Fibroblast of the aortic adventitia (primary cell): ENCODE data around the gene CHURC1. TPM values are rescaled to one million over a fixed set of nuclear protein-coding genes. Genes with fewer than 3 reads are reported as not detected.

ENCODE experiments used
- DNase-seq: peaks from one replicate; pipeline ENCODE4 v3.0.0-alpha.2; 2010; ENCODE audit warnings: low read depth
- H3K4me3 ChIP-seq: 2 replicates; pipeline ENCODE4 v1.5.1; 2011; ENCODE audit warnings: low read depth, mild to moderate bottlenecking, control low read depth, low read length, moderate library complexity
- total RNA-seq: library from RNA; depleted of rRNA; stranded (reverse); fragments of >200 nt; gene quantifications from 2 replicates; pipeline ENCODE4 v1.2.3, GENCODE V29; 2012; ENCODE audit warnings: low replicate concordance
- TF ChIP-seq, protein P1 (sequence below): IDR thresholded peaks from 2 replicates; pipeline ENCODE4 v1.5.1; 2011; ENCODE audit warnings: mild to moderate bottlenecking, low read length, control low read depth, inconsistent platforms; ENCODE audit not compliant: insufficient read depth

Gene CHURC1
- total RNA-seq, 1 donor = 85.4 TPM

DNA sequence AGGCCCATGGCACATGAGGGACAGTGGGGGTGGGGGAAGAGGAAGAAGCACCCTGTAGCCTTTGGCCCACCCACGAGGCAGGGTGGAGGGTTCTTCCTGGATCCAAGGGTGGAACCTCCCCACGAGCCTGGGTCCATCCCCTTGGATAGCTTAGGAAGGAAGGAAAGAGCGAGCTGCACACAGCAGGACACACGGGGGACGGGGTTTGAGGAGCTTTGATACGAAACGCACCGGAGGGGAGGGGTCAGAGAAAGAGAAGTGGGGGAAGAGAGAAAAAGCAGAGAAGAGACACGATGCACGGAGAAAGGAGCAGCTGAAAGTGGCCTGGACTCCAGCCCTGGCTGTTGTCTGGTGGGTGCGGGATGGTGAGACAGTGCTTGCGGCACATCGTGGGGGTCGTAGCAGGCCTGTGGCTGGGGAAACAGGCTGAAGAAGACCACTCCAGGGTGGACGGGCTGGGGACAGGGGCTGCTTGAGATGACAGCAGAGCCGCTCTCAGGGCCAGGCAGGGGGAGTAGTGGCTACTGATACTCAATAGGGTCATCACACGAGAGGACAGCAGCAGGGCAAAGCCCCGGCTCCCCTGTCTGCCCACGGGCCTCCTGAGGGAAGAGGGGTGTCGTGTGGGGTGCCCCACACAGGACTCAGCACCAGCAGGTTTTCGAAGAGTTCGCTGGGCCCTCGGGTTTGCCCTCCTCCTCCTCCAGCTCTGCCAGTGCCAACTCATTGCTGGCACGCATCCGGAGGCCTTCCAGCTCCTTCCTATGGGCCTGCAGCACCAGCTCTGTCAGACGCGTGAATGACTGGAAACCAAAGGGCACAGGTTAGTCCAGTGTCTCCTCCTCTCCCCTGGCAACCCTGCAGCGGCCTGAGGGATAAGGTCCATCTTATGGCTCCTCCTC lies 33.7 kb downstream of the CHURC1 start:
- no peak for DNase-seq
- no peak overlapping the region for H3K4me3 ChIP-seq
- TF ChIP-seq, protein P1, sequence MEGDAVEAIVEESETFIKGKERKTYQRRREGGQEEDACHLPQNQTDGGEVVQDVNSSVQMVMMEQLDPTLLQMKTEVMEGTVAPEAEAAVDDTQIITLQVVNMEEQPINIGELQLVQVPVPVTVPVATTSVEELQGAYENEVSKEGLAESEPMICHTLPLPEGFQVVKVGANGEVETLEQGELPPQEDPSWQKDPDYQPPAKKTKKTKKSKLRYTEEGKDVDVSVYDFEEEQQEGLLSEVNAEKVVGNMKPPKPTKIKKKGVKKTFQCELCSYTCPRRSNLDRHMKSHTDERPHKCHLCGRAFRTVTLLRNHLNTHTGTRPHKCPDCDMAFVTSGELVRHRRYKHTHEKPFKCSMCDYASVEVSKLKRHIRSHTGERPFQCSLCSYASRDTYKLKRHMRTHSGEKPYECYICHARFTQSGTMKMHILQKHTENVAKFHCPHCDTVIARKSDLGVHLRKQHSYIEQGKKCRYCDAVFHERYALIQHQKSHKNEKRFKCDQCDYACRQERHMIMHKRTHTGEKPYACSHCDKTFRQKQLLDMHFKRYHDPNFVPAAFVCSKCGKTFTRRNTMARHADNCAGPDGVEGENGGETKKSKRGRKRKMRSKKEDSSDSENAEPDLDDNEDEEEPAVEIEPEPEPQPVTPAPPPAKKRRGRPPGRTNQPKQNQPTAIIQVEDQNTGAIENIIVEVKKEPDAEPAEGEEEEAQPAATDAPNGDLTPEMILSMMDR = no peak

DNA sequence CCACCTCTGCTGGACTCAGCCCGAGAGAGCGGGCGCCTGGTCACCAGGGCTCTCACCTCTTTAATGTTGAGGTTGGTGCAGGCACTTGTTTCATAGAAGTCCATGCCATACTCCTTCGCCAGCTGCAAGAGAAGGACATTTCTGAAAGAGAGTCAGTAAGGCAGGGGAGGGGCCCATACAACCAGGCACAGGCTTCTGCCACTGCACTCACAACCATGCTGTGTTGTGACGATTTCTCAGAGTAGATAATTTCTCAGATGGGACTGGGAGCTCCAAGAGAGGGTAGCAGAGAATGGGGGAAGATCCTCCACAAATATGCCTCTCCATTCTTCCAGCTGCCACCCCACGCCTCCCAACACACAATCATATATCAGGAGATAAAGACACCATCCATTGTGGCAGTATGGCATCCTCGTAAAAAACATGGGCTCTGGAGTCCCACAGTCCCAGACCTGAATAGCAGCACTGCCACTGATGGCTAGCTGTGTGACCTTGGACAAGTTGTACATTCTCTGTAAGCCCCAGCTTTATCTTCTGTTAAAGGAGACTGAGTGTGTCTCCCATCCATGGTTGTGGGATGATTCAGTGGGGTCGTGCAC lies 34.5 kb downstream of the CHURC1 start:
- DNase-seq = no peak
- no peak overlapping the region for H3K4me3 ChIP-seq
- TF ChIP-seq, protein P1 = no peak

DNA sequence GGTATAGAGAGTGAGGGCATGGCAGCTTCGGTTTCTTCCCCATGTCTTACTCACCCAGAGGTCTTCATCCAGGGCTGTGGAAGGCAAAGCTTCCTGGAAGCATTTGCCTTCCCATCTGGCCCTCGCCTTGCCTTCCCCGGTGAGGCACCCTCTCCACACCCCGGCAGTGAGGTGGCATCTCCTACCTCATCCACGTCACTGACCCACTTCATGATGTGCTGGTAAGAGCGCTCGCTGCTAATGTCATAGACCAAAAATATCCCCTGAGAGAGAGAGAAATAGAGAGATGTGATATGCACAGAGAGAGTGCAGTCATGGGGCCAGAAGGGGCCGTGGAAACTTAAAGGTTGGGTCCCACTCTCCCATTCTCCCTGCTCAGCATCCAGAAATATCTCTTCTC lies 36.6 kb downstream of the CHURC1 start:
- no peak overlapping the region for H3K4me3 ChIP-seq
- TF ChIP-seq, protein P1 = no peak
- DNase-seq = no peak

DNA sequence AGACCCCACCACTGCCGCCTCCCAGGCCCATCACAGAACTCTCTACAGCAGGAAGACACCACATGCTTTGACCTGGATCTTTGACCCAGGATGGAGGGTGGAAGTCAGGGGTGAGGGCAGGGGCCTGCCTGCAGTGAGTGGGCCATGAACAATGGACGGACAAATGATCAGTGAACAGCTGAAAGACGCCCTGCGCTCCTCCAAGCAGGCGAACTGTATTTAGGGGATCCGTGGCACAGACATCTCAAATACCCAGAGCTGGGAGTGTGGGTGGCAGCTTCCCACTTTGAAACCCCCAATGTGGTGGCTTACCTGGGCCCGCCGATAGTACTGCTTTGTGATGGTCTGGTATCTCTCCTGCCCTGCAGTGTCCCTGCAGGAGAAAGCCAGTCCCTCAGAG lies 37.0 kb downstream of the CHURC1 start:
- TF ChIP-seq, protein P1 = no peak

DNA sequence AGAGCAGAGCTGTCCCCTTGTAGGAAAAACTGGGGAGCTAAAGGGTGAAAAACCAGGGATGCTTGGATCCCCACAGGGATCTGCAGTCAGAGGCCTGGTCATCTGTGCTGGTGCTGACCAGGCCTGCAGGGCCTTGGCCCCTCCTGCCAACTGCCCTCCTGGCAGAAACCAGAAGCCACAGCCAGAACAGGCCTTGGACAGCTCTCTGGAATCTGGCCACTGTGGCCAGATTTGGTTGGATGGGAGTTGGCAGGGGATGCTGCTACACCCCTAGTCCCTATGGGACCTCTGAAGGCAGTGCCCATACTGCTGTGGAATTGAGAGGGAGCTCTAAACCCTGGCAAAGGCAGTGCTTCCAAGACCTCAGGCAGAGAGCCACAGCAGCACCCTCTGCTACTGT lies 37.5 kb downstream of the CHURC1 start:
- H3K4me3 ChIP-seq = no peak overlapping the region
- DNase-seq = no peak
- TF ChIP-seq, protein P1 = no peak

More for the DNA sequence above, 37.0 kb downstream of the CHURC1 start:
- no peak overlapping the region for H3K4me3 ChIP-seq
- DNase-seq = no peak

DNA sequence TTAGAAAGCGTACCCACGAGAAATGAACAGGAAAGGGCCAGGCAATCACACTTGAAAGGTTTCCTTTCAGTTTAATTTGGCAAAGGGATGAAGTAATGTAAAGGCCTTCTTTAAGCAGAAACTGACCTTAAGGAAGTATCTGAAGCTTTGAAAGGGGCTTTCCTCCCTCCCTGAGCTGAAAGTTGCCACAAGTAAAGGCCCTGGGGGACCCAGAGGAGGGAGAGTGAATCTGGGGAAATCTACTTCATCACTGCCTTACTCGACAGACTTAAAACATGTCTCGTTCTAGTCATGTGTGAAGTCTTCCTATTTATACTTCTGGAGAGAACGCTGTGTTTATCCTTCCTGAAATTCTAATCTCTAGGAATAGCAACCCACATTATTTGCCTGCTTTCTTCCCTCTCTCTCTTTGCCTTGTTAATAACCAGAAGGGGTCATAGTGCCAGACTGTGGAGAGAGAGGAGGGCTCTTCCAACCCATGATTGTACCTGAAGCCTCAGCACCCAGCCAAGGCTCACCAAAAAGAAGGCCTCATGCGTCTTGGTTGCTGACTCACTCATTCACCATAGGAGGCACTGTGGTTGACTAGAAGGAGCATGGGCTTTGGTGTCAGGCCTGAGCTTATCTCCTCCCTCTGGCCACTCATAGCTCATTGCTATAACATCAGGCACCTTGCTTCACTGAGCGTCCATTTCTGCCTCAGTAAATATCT lies 38.5 kb downstream of the CHURC1 start:
- no peak overlapping the region for H3K4me3 ChIP-seq
- TF ChIP-seq, protein P1 = no peak
- no peak for DNase-seq
